ENCODE data around the gene CHST8. TPM values are rescaled to one million over a fixed set of nuclear protein-coding genes. Genes with fewer than 3 reads are reported as not detected.

Gene CHST8
- total RNA-seq, 1 donor from 2014 or later: not detected

DNA sequence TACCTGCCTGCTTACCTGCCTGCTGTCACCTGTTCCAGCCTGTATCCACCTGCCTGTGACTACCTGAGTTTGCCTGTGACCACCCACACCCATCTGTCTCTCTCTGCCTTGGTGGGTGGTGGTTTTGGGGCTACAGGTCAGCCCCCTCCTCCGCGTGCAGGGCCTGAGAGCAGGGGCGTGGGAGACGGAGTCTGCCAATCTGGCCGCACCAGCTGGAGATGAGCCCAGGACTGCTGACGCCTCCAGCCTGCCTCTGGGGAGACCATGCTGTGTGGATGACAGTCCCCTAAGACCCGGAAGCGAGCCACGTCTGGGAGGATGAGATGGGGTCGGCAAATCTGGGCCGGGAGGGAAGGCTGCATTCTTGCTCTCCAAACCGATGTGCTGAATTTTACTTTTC, 159.0 kb downstream of the CHST8 start:
- peak overlapping the region; percentile 16 to 49 for H3K4me3 ChIP-seq
- intact Hi-C loops (cut with DNase I): no loop called here
- H3K36me3 ChIP-seq: no peaks in the 10 kb centered on the region
- H3K4me1 ChIP-seq: peaks cover 10% of the 10 kb centered on the region in 2 donors
- TF ChIP-seq, protein P1, sequence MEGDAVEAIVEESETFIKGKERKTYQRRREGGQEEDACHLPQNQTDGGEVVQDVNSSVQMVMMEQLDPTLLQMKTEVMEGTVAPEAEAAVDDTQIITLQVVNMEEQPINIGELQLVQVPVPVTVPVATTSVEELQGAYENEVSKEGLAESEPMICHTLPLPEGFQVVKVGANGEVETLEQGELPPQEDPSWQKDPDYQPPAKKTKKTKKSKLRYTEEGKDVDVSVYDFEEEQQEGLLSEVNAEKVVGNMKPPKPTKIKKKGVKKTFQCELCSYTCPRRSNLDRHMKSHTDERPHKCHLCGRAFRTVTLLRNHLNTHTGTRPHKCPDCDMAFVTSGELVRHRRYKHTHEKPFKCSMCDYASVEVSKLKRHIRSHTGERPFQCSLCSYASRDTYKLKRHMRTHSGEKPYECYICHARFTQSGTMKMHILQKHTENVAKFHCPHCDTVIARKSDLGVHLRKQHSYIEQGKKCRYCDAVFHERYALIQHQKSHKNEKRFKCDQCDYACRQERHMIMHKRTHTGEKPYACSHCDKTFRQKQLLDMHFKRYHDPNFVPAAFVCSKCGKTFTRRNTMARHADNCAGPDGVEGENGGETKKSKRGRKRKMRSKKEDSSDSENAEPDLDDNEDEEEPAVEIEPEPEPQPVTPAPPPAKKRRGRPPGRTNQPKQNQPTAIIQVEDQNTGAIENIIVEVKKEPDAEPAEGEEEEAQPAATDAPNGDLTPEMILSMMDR (IDR thresholded peaks at IDR 0.05): no peak
- no peak for DNase-seq (ENCODE audit: low spot score in 2 of 2)
- no peak overlapping the region for H3K27ac ChIP-seq
- H3K27me3 ChIP-seq: no peaks in the 10 kb centered on the region
- no peaks in the 10 kb centered on the region for H3K9me3 ChIP-seq

DNA sequence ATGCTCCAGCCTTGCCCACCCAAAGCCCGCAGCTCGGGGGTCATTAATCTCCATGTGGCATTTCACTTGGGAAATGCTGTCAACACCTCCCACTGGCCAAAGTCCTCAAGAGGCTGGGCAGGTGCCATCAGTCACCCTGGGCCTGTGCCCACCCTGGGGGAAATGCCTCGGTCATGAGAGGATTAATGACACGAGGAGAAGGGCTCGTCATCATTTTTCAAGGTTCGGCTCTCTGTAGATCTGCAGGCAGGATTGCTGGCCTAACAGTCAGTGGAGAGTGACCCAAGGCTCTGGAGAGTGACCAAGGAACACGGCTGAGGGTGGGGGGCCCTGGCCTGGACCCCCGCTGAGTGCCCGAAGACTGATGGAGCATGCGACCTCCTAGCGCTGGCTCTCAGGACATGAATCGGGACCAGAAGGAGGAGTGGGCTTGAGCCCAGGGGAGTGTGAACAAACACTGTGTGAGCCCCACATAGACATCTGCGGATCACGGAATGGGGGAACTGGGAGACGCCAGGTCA, 159.7 kb downstream of the CHST8 start:
- H3K27me3 ChIP-seq: no peaks in the 10 kb centered on the region
- H3K9me3 ChIP-seq: no peaks in the 10 kb centered on the region
- DNase-seq (ENCODE audit: low spot score in 2 of 2): no peak
- intact Hi-C loops (cut with DNase I): no loop called here
- H3K4me3 ChIP-seq: peak overlapping the region in 1 of 2 donors; percentile 49
- peaks cover 10% of the 10 kb centered on the region in 2 donors for H3K4me1 ChIP-seq
- H3K27ac ChIP-seq: no peak overlapping the region
- TF ChIP-seq, protein P1 (IDR thresholded peaks at IDR 0.05): no peak
- no peaks in the 10 kb centered on the region for H3K36me3 ChIP-seq

DNA sequence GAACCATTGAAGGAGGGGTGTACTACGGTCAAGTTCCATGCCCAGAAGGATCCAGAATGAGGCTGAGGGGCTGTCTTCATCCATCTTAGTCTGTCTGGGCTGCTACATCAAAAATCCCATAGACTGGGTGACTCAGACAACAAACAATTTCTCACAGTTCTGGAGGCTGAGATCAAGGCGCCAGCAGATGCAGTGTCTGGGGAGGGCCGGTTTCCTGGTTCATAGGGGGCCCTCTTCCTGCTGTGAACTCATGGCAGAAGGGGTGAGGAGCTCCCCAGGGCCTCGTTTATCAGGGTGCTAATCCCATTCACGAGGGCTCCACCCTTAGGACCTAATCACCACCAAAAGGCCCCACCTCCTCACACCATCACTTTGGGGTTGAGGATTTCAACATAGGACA, 160.2 kb downstream of the CHST8 start:
- Histone ChIP-seq H3K27me3 (no peaks in the 10 kb centered on the region), H3K36me3 (no peaks in the 10 kb centered on the region), H3K4me1 (peaks cover 10% of the 10 kb centered on the region in 2 donors), H3K27ac (no peak overlapping the region), H3K4me3 (no peak overlapping the region), H3K9me3 (no peaks in the 10 kb centered on the region)
- no peak for DNase-seq (ENCODE audit: low spot score in 2 of 2)
- intact Hi-C loops (cut with DNase I): no loop called here
- TF ChIP-seq, protein P1 (IDR thresholded peaks at IDR 0.05): no peak

DNA sequence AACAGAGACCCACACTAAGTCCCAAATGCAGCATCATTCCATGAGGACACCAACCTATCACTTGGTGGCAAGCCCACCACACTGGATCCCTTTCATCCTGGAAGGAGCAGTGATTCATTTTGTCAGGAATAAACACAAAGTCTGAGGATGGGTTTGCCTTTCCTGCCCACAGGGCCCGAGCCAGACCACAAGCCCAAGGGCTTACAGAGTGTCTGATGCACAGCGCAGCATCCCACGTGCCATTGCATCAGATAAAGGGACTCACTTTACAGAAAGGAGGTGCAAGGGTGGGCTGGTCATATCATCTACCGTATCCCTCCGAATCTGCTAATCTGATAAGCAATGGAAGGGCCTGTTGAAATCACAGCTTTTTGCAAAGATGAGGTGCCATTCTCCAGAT, 162.7 kb downstream of the CHST8 start:
- no peaks in the 10 kb centered on the region for H3K36me3 ChIP-seq
- intact Hi-C loops (cut with DNase I): no loop called here
- TF ChIP-seq, protein P1 (IDR thresholded peaks at IDR 0.05): no peak
- no peaks in the 10 kb centered on the region for H3K9me3 ChIP-seq
- no peak for DNase-seq (ENCODE audit: low spot score in 2 of 2)
- H3K27me3 ChIP-seq: no peaks in the 10 kb centered on the region
- no peak overlapping the region for H3K27ac ChIP-seq
- peaks cover 8 to 10% of the 10 kb centered on the region in 2 donors for H3K4me1 ChIP-seq
- H3K4me3 ChIP-seq: no peak overlapping the region

DNA sequence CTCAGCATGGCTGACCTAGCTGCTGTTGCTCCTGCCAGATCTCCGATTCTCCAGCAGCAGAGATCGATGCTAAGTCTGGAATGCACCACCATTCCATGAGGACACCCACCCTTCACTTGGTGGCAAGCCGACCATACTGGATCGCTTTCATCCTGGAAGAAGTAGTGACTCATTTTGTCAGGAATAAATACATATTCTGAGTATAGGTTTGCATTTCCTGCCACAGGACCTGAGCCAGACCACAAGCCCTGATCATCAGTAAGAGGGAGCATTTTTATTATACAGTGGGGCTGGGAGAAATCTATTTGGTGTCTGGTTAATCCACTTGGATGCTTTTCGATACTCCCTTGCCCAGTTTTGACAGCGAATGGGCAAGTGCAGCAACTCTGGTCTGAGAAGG, 164.0 kb downstream of the CHST8 start:
- Histone ChIP-seq H3K27me3 (no peaks in the 10 kb centered on the region), H3K4me1 (peaks cover 5 to 7% of the 10 kb centered on the region in 2 donors), H3K36me3 (no peaks in the 10 kb centered on the region), H3K9me3 (no peaks in the 10 kb centered on the region), H3K27ac (no peak overlapping the region), H3K4me3 (no peak overlapping the region)
- intact Hi-C loops (cut with DNase I): no loop called here
- no peak for DNase-seq (ENCODE audit: low spot score in 2 of 2)
- TF ChIP-seq, protein P1 (IDR thresholded peaks at IDR 0.05): no peak

DNA sequence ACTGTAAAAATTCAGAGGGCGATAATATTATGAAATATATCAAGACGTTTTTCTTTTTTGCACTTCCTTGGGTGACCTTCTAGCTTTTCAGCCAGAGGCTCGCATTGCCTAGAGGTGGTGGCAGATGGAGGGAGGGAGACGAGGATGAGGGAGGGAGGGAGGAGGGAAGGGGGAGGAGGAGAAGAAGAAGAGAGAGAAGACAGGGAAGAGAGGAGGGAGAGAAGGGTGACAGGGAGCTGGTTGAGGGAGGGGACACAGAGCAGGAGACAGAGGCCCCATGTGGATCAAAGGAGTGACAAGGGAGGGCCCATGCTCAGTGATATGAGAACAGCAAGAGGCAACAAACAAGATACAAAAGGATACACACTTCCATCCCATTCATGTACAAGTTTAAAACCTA, 166.9 kb downstream of the CHST8 start:
- DNase-seq (ENCODE audit: low spot score in 2 of 2): no peak
- Histone ChIP-seq H3K4me3 (no peak overlapping the region), H3K27me3 (no peaks in the 10 kb centered on the region), H3K27ac (no peak overlapping the region), H3K36me3 (no peaks in the 10 kb centered on the region), H3K4me1 (no peaks in the 10 kb centered on the region), H3K9me3 (no peaks in the 10 kb centered on the region)
- intact Hi-C loops (cut with DNase I): no loop called here
- TF ChIP-seq, protein P1 (IDR thresholded peaks at IDR 0.05): no peak
